ENCODE data around the gene P2RY1. TPM values are rescaled to one million over a fixed set of nuclear protein-coding genes. Genes with fewer than 3 reads are reported as not detected.
A peak's percentile ranks its signal among the peaks of the same experiment; 100 is the strongest.

P2RY1 gene
- total and polyA plus RNA-seq, 2 of the 4 experiments (the other 2 are of a cell fraction): not detected

- CTCF ChIA-PET: no interaction called here
- H3K9ac ChIP-seq (ENCODE audit: low read depth, low read length): no peak overlapping the region
Observed at GRCh38 chr3:152835601-152836102, 721 bp downstream of the P2RY1 start.

More at GRCh38 chr3:152835601-152836102, 721 bp downstream of the P2RY1 start:
- intact Hi-C loops (cut with micrococcal nuclease): no loop called here
- no peak overlapping the region for H2BK120ac ChIP-seq (ENCODE audit: low read depth, low read length)
- H4K8ac ChIP-seq (ENCODE audit: low read depth in 2 of 2, low read length in 2 of 2): no peak overlapping the region
- no peak overlapping the region for H2AK9ac ChIP-seq (replicated peaks; ENCODE audit: low read depth, low read length, poor library complexity)
- ATAC-seq (ENCODE audit: low read depth): 0 out of 2 replicates have a peak, but pooled peaks have one; percentile 9
- H3K14ac ChIP-seq (replicated peaks; ENCODE audit: low read depth, low read length): no peak overlapping the region
- H3K56ac ChIP-seq (ENCODE audit: extremely low read depth, insufficient read depth, low read length): no peak overlapping the region
- in situ Hi-C loops (cut with MboI; ENCODE audit: low sequenced_read_pairs): no loop called here
- no peak overlapping the region for H2AK5ac ChIP-seq (ENCODE audit: low read depth, low read length)
- no peak overlapping the region for H3K23ac ChIP-seq (ENCODE audit: low read depth, low read length)
- POLR2A ChIA-PET (ENCODE audit: unreplicated experiment): no interaction called here
- H4K91ac ChIP-seq (ENCODE audit: insufficient read depth, low read depth, low read length): no peak overlapping the region
- dilution Hi-C loops (cut with HindIII; ENCODE audit: low sequenced_read_pairs, unreplicated experiment): no loop called here
- no peaks in the 10 kb centered on the region for H3K36me3 ChIP-seq (ENCODE audit: control insufficient read depth, insufficient read depth, low read length)
- no peaks in the 10 kb centered on the region for H3K79me1 ChIP-seq (ENCODE audit: low read depth in 1 of 2, low read length in 2 of 2)
- peak overlapping the region; percentile 17; the same call in 1 of the 2 replicates for H3K4me3 ChIP-seq (ENCODE audit: insufficient read depth, low read depth, low read length)
- WGBS, 2 experiments (ENCODE audit: extremely low coverage in 2 of 2, insufficient read length in 1 of 2): 8% methylated on average over 19 of the region's 47 CpGs; no CpG with 5 or more reads in 1 of the 2 experiments
- no peak overlapping the region for H3K18ac ChIP-seq (ENCODE audit: low read depth, low read length)
- no peak overlapping the region for H2BK5ac ChIP-seq (ENCODE audit: low read depth, low read length, poor library complexity, severe bottlenecking)
- H2BK15ac ChIP-seq (ENCODE audit: low read depth, low read length): no peak overlapping the region
- no peaks in the 10 kb centered on the region for H4K20me1 ChIP-seq (ENCODE audit: insufficient read depth, low read length)
- H2BK20ac ChIP-seq (ENCODE audit: low read depth, low read length): no peak overlapping the region
- peak overlapping the region; percentile 83; the same call in 1 of the 2 replicates for H3K4me2 ChIP-seq (ENCODE audit: low read depth, low read length)
- H3K27me3 ChIP-seq (ENCODE audit: control insufficient read depth, insufficient read depth, low read length): peaks cover 19% of the 10 kb centered on the region
- peak overlapping the region; percentile 92 for H2AFZ ChIP-seq (replicated peaks; ENCODE audit: low read length, poor library complexity)
- no peak overlapping the region for H3K4ac ChIP-seq (ENCODE audit: low read depth, low read length)
- DNase-seq: no peak
- H3K9me3 ChIP-seq (ENCODE audit: control insufficient read depth, insufficient read depth, low read length): no peaks in the 10 kb centered on the region
- H3K4me1 ChIP-seq (ENCODE audit: control insufficient read depth, insufficient read depth, low read length): no peaks in the 10 kb centered on the region; the same call in 1 of the 2 replicates
- BruUV-seq (replicated peaks): no TSS peak
- TF ChIP-seq USF2 (IDR thresholded peaks at IDR 0.05; ENCODE audit: low read depth, low read length) (no peak), RFX5 (IDR thresholded peaks at IDR 0.05; ENCODE audit: low read depth, low read length) (no peak)
- H4K5ac ChIP-seq (ENCODE audit: low read depth, low read length): no peak overlapping the region
- no peaks in the 10 kb centered on the region for H3K9me1 ChIP-seq (ENCODE audit: insufficient read depth, low read length)
- no peak overlapping the region for H3K27ac ChIP-seq (ENCODE audit: insufficient read depth, low read length)
